Sigmoid colon (tissue), 7 donors: ENCODE data around the gene SLC37A4. TPM values are rescaled to one million over a fixed set of nuclear protein-coding genes. Genes with fewer than 3 reads are reported as not detected.

Source experiments
- DNase-seq: peaks from one replicate; pipeline ENCODE4 v3.0.0-alpha.2; 2019
- H3K27ac ChIP-seq, 4 donors: fragments of 200-600 bp; sonication (generic); one replicate each; pipeline ENCODE4 v1.5.1; 2016 to 2019; ENCODE audit warnings: mild to moderate bottlenecking in 1 of 4
- H3K27me3 ChIP-seq, 3 donors: fragments of 200-600 bp; sonication (generic); one replicate each; pipeline ENCODE4 v1.5.1; 2019; ENCODE audit warnings: mild to moderate bottlenecking in 1 of 3
- H3K36me3 ChIP-seq, 4 donors: fragments of 200-600 bp; sonication (generic); one replicate each; pipeline ENCODE4 v1.5.1; 2016 to 2019
- H3K4me1 ChIP-seq, 4 donors: fragments of 200-600 bp; sonication (generic); one replicate each; pipeline ENCODE4 v1.5.1; 2017 to 2019
- H3K4me3 ChIP-seq, 4 donors: fragments of 200-600 bp; sonication (generic); one replicate each; pipeline ENCODE4 v1.5.1; 2017 to 2019; ENCODE audit warnings: mild to moderate bottlenecking in 2 of 4, moderate library complexity in 1 of 4
- H3K9me3 ChIP-seq, 4 donors: fragments of 200-600 bp in 3 of 4; sonication (generic) in 3 of 4; one replicate each; pipeline versions ENCODE4 v1.5.1 to v1.6.1; 2013 to 2019
- EP300 ChIP-seq, 4 donors: sonication (generic); formaldehyde crosslinking; IDR thresholded peaks; one replicate each; pipeline ENCODE4 v1.6.1; 2017; ENCODE audit warnings: antibody characterized with exemption in 4 of 4
- POLR2A ChIP-seq, 2 donors: fragments of 450-650 bp; IDR thresholded peaks; one replicate each; pipeline ENCODE4 v1.6.1; 2016; ENCODE audit warnings: antibody characterized with exemption in 2 of 2, mild to moderate bottlenecking in 2 of 2, moderate library complexity in 2 of 2
- POLR2AphosphoS5 ChIP-seq, 4 donors: sonication (generic); formaldehyde crosslinking; IDR thresholded peaks; one replicate each; pipeline ENCODE4 v1.6.1; 2017; ENCODE audit warnings: antibody characterized with exemption in 4 of 4
- WGBS, 2 donors: extraction: QIAGEN DNeasy Blood & Tissue Kit; methylation state at CpG; one replicate each; pipeline ENCODE4 v1.1.7; 2013; 5-methylcytosine and 5-hydroxymethylcytosine counted together
- intact Hi-C: fragments of 100-400 bp; cut with DNase I; formaldehyde crosslinking; loops from one replicate; pipeline ENCODE4 v1.15.1; 2023
- polyA plus RNA-seq, 3 donors: library from polyadenylated mRNA; stranded (reverse); fragments of 200-250 nt; gene quantifications; one replicate each; pipeline ENCODE4 v1.2.3, GENCODE V29; 2013
- total RNA-seq, 4 donors: library from RNA; depleted of rRNA; stranded (reverse); fragments of >200 nt; gene quantifications; one replicate each; pipeline ENCODE4 v1.1.0, GENCODE V29; 2016
- TF ChIP-seq, protein P1 (sequence below), 4 experiments: fragments of 450-650 bp in 3 of 4; fragments of 200-600 bp in 1 of 4; IDR thresholded peaks; one replicate each; pipeline ENCODE4 v1.5.1; 2016 to 2019; ENCODE audit warnings: antibody characterized with exemption in 4 of 4, mild to moderate bottlenecking in 3 of 4, moderate library complexity in 2 of 4
- donor health status: healthy with polysubstance abuse.
- donor health status: Bipolar disorder and iron deficiency.
- donor health status: healthy.

SLC37A4 gene
- total and polyA plus RNA-seq, 7 donors = 8.0 to 31.5 (median 11.1) TPM

DNA sequence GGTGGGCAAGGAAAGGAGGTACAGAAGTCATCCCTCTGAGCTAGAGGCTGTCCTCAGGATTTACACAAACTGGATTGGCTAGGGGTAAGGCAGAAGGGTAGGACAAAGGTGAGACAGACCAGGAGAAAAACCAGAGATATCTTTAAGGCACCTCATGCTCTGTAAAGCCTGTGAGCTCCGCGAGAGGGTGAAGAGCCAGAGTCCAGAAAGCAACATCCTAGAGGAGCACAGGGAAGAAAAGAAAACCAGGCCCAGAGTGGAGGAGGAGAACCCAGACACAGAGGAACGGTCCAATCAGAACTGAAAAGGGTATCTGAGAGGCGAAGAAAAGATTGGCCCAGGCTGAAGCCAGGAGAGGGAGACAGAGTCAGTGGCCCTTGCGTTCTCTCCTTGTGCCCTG is 5.1 kb downstream of the SLC37A4 start:
- WGBS, 2 donors = 88 to 95% methylated on average over 5 of the region's 5 CpGs
- H3K4me1 ChIP-seq = peaks cover 0 to 28% (median 23%) of the 10 kb centered on the region in 4 donors

GRCh38 chr11:119025099-119025473 is 5.6 kb downstream of the SLC37A4 start:
- Histone ChIP-seq H3K27ac (peak overlapping the region in 1 of 4 donors; percentile 15), H3K4me1 (peaks cover 0 to 28% (median 26%) of the 10 kb centered on the region in 4 donors), H3K36me3 (peaks cover 14 to 67% (median 24%) of the 10 kb centered on the region in 4 donors), H3K27me3 (no peaks in the 10 kb centered on the region), H3K9me3 (no peaks in the 10 kb centered on the region), H3K4me3 (no peak overlapping the region)
- 65 to 79% methylated on average over 5 of the region's 5 CpGs for WGBS, 2 donors
- intact Hi-C loops = no loop called here
- peak; percentile 53 for DNase-seq
- no peak for TF ChIP-seq POLR2AphosphoS5 (IDR thresholded peaks at IDR 0.05)
- TF ChIP-seq, protein P1, sequence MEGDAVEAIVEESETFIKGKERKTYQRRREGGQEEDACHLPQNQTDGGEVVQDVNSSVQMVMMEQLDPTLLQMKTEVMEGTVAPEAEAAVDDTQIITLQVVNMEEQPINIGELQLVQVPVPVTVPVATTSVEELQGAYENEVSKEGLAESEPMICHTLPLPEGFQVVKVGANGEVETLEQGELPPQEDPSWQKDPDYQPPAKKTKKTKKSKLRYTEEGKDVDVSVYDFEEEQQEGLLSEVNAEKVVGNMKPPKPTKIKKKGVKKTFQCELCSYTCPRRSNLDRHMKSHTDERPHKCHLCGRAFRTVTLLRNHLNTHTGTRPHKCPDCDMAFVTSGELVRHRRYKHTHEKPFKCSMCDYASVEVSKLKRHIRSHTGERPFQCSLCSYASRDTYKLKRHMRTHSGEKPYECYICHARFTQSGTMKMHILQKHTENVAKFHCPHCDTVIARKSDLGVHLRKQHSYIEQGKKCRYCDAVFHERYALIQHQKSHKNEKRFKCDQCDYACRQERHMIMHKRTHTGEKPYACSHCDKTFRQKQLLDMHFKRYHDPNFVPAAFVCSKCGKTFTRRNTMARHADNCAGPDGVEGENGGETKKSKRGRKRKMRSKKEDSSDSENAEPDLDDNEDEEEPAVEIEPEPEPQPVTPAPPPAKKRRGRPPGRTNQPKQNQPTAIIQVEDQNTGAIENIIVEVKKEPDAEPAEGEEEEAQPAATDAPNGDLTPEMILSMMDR (IDR thresholded peaks at IDR 0.05) = no peak
- no peak for TF ChIP-seq POLR2A (IDR thresholded peaks at IDR 0.05)

More for the DNA sequence above, 5.1 kb downstream of the SLC37A4 start:
- DNase-seq = peak; percentile 18
- Histone ChIP-seq H3K27ac (no peak overlapping the region), H3K9me3 (no peaks in the 10 kb centered on the region), H3K27me3 (no peaks in the 10 kb centered on the region), H3K4me3 (no peak overlapping the region), H3K36me3 (peaks cover 14 to 62% (median 24%) of the 10 kb centered on the region in 4 donors)
- TF ChIP-seq, protein P1 (IDR thresholded peaks at IDR 0.05) = no peak
- TF ChIP-seq EP300 (IDR thresholded peaks at IDR 0.05) = no peak
- no peak for TF ChIP-seq POLR2A (IDR thresholded peaks at IDR 0.05)
- TF ChIP-seq POLR2AphosphoS5 (IDR thresholded peaks at IDR 0.05) = no peak
- intact Hi-C loops = no loop called here

GRCh38 chr11:119024430-119025098 is 6.1 kb downstream of the SLC37A4 start:
- WGBS, 2 donors = 73 to 77% methylated on average over 15 of the region's 15 CpGs
- TF ChIP-seq EP300 (IDR thresholded peaks at IDR 0.05) (no peak), POLR2A (IDR thresholded peaks at IDR 0.05) (no peak), POLR2AphosphoS5 (IDR thresholded peaks at IDR 0.05) (no peak)
- TF ChIP-seq, protein P1 (IDR thresholded peaks at IDR 0.05) = no peak
- no peaks in the 10 kb centered on the region for H3K27me3 ChIP-seq
- intact Hi-C loops = no loop called here
- H3K4me1 ChIP-seq = peaks cover 0 to 28% (median 26%) of the 10 kb centered on the region in 4 donors
- peak overlapping the region in 1 of 4 donors; percentile 15 for H3K27ac ChIP-seq
- no peak overlapping the region for H3K4me3 ChIP-seq
- H3K36me3 ChIP-seq = peaks cover 14 to 69% (median 24%) of the 10 kb centered on the region in 4 donors
- H3K9me3 ChIP-seq = no peaks in the 10 kb centered on the region
- peak; percentile 57 for DNase-seq

DNA sequence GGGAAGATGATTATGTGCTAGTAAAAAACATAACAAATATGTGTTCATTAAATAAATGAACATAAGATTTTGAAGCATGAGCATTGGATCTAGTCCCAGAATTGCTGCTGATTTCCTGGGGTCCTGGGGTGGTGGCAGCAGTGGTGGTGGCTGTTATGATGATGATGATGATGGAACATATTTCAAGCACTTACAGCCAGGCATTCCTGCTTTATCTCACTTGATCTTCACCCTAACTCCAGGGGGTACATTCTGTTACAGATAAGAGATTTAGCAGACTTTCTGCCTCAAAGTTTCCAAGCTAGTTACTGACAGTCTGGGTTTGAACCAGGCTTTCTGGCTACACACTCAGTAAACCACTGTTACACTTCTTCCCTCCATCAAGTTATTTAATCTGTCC is 6.9 kb downstream of the SLC37A4 start:
- TF ChIP-seq POLR2A (IDR thresholded peaks at IDR 0.05) (no peak), EP300 (IDR thresholded peaks at IDR 0.05) (no peak), POLR2AphosphoS5 (IDR thresholded peaks at IDR 0.05) (no peak)
- TF ChIP-seq, protein P1 (IDR thresholded peaks at IDR 0.05) = no peak
- Histone ChIP-seq H3K4me1 (peaks cover 0 to 28% (median 25%) of the 10 kb centered on the region in 4 donors), H3K4me3 (no peak overlapping the region), H3K27ac (no peak overlapping the region), H3K27me3 (no peaks in the 10 kb centered on the region), H3K9me3 (no peaks in the 10 kb centered on the region), H3K36me3 (peaks cover 14 to 69% (median 24%) of the 10 kb centered on the region in 4 donors)
- intact Hi-C loops = no loop called here
- no peak for DNase-seq
